Upper lobe of left lung (tissue), 4 donors: ENCODE measurements around the gene ETFA.

Source experiments
- EP300 ChIP-seq, 4 donors: sonication (generic); formaldehyde crosslinking; IDR thresholded peaks; one replicate each; pipeline ENCODE4 v1.5.1; 2017; ENCODE audit warnings: antibody characterized with exemption in 4 of 4, control low read depth in 2 of 4
- POLR2A ChIP-seq, 4 donors: fragments of 450-650 bp; IDR thresholded peaks; one replicate each; pipeline ENCODE4 v1.5.1; 2016 to 2017; ENCODE audit warnings: antibody characterized with exemption in 4 of 4, mild to moderate bottlenecking in 2 of 4
- POLR2AphosphoS5 ChIP-seq, 2 donors: sonication (generic); formaldehyde crosslinking; IDR thresholded peaks; one replicate each; pipeline ENCODE4 v1.5.1; 2017; ENCODE audit warnings: antibody characterized with exemption in 2 of 2
- TF ChIP-seq, protein P1 (sequence below), 6 experiments: fragments of 450-650 bp in 4 of 6; fragments of 200-600 bp in 2 of 6; sonication (generic) in 2 of 6; IDR thresholded peaks; one replicate each; pipeline ENCODE4 v1.5.1; 2016 to 2019; ENCODE audit warnings: antibody characterized with exemption in 6 of 6

DNA sequence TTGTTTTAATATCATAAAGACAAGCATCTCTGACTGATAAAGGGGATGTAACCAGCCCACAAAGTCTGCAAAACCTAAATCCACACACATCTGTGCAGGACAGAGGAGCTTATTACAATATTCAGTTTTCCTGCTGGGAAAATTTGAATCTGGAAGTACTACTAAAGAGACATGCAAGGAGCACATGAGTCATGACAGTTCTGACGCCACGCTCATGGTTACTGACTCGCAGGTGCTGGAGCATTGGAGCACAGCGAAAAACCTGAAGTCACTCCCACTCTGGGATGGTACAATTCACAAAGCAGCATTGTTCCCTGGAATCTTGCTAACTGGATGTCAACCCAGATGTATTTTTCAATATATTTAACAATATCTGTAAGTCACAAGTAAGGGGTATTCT is 17.7 kb upstream of the ETFA start:
- TF ChIP-seq POLR2AphosphoS5 (IDR thresholded peaks at IDR 0.05) (no peak), EP300 (IDR thresholded peaks at IDR 0.05) (no peak), POLR2A (IDR thresholded peaks at IDR 0.05) (no peak)
- TF ChIP-seq, protein P1, sequence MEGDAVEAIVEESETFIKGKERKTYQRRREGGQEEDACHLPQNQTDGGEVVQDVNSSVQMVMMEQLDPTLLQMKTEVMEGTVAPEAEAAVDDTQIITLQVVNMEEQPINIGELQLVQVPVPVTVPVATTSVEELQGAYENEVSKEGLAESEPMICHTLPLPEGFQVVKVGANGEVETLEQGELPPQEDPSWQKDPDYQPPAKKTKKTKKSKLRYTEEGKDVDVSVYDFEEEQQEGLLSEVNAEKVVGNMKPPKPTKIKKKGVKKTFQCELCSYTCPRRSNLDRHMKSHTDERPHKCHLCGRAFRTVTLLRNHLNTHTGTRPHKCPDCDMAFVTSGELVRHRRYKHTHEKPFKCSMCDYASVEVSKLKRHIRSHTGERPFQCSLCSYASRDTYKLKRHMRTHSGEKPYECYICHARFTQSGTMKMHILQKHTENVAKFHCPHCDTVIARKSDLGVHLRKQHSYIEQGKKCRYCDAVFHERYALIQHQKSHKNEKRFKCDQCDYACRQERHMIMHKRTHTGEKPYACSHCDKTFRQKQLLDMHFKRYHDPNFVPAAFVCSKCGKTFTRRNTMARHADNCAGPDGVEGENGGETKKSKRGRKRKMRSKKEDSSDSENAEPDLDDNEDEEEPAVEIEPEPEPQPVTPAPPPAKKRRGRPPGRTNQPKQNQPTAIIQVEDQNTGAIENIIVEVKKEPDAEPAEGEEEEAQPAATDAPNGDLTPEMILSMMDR (IDR thresholded peaks at IDR 0.05), result no peak
